Measurements from ENCODE around the gene LAT. TPM values are rescaled to one million over a fixed set of nuclear protein-coding genes. Genes with fewer than 3 reads are reported as not detected.
"Not testable (repeated sequence)": the region's sequence is repeated elsewhere in the genome, so short reads cannot be mapped to it uniquely, and the experiment has no call there.

The LAT gene
- total RNA-seq: 1 to 10 TPM; 6.9 to 7.2 TPM
- long read RNA-seq, partial matches to known transcripts: 0 of 2 reads
- long read RNA-seq, other reads (novel, unspliced or antisense): 0 of 2 reads

GRCh38 chr16:28984619-28985135 lies at the start of gene LAT:
Gene LAT (plus strand): TSS chr16:28985052. CDS start chr16:28985418, 366 bp downstream.
- peak; percentile 34 to 45 for DNase-seq
- intact Hi-C loops (cut with DNase I, micrococcal nuclease): no loop called here

GRCh38 chr16:28935346-28935745 lies 49.5 kb upstream of the LAT start:
- intact Hi-C loops (cut with DNase I, micrococcal nuclease): no loop called here
- DNase-seq (no peak), ATAC-seq (no peak)

More at GRCh38 chr16:28984619-28985135, at the start of gene LAT:
- peak; percentile 43 for ATAC-seq

- intact Hi-C loops (cut with DNase I, micrococcal nuclease): no loop called here
- peak; percentile 99 for ATAC-seq
- peak; percentile 88 to 92 for DNase-seq
These were observed 48.7 kb upstream of the LAT start for GRCh38 chr16:28935924-28936783.

GRCh38 chr16:28936784-28937155 lies 48.1 kb upstream of the LAT start:
- no peak for DNase-seq
- ATAC-seq: no peak
- intact Hi-C loops (cut with DNase I, micrococcal nuclease): no loop called here

- DNase-seq: no peak
- intact Hi-C loops (cut with DNase I, micrococcal nuclease): no loop called here
- no peak for ATAC-seq
These were observed 47.5 kb upstream of the LAT start for GRCh38 chr16:28937222-28937876.

- no peak for DNase-seq
- intact Hi-C loops (cut with DNase I, micrococcal nuclease): no loop called here
These were observed 46.1 kb upstream of the LAT start for GRCh38 chr16:28938721-28939120.

GRCh38 chr16:28939825-28940224 lies 45.0 kb upstream of the LAT start:
- DNase-seq; intact Hi-C loops (cut with DNase I, micrococcal nuclease); ATAC-seq: not testable (repeated sequence)

More at GRCh38 chr16:28938721-28939120, 46.1 kb upstream of the LAT start:
- no peak for ATAC-seq

- no peak for ATAC-seq
- no peak for DNase-seq
- intact Hi-C loops (cut with DNase I, micrococcal nuclease): no loop called here
These were observed 41.6 kb upstream of the LAT start for GRCh38 chr16:28943281-28943680.

- DNase-seq (no peak), ATAC-seq (no peak)
- intact Hi-C loops (cut with DNase I, micrococcal nuclease): no loop called here
These were observed 38.2 kb upstream of the LAT start for GRCh38 chr16:28946681-28947080.

- ATAC-seq: peak; percentile 90
- DNase-seq: peak; percentile 100
- intact Hi-C loops (cut with DNase I, micrococcal nuclease): no loop called here
These were observed 34.0 kb upstream of the LAT start, which contains the start of gene NFATC2IP for GRCh38 chr16:28950648-28951409. Gene NFATC2IP (plus strand): TSS chr16:28950937. CDS start chr16:28951012, 75 bp downstream.

- ATAC-seq: peak; percentile 71
- intact Hi-C loops (cut with DNase I, micrococcal nuclease): no loop called here
- DNase-seq: peak; percentile 64 to 73
These were observed 33.4 kb upstream of the LAT start for GRCh38 chr16:28951410-28951943.

- ATAC-seq: no peak
- intact Hi-C loops (cut with DNase I, micrococcal nuclease): no loop called here
- no peak for DNase-seq
These were observed 26.6 kb upstream of the LAT start for GRCh38 chr16:28958216-28958615.

GRCh38 chr16:28958836-28959235 lies 26.0 kb upstream of the LAT start:
- DNase-seq: no peak
- intact Hi-C loops (cut with DNase I, micrococcal nuclease): no loop called here

GRCh38 chr16:28964072-28964471 lies 20.8 kb upstream of the LAT start:
- intact Hi-C loops (cut with DNase I, micrococcal nuclease): no loop called here

More at GRCh38 chr16:28958836-28959235, 26.0 kb upstream of the LAT start:
- ATAC-seq: no peak

GRCh38 chr16:28964496-28964895 lies 20.4 kb upstream of the LAT start:
- ATAC-seq (no peak), DNase-seq (no peak)
- intact Hi-C loops (cut with DNase I, micrococcal nuclease): no loop called here

More at GRCh38 chr16:28964072-28964471, 20.8 kb upstream of the LAT start:
- DNase-seq (no peak), ATAC-seq (no peak)

- intact Hi-C loops (cut with DNase I, micrococcal nuclease): no loop called here
- DNase-seq: no peak
- ATAC-seq: no peak
These were observed 17.7 kb upstream of the LAT start for GRCh38 chr16:28967156-28967555.

GRCh38 chr16:28969696-28970095 lies 15.2 kb upstream of the LAT start:
- ATAC-seq; DNase-seq; intact Hi-C loops (cut with DNase I, micrococcal nuclease): not testable (repeated sequence)

GRCh38 chr16:28974007-28974436 lies 10.8 kb upstream of the LAT start:
- DNase-seq (peak; percentile 54 to 71), ATAC-seq (peak; percentile 62)
- intact Hi-C loops (cut with DNase I, micrococcal nuclease): no loop called here

Data from left colon (tissue), 2 donors.